ENCODE results near the gene MPZL3. TPM values are rescaled to one million over a fixed set of nuclear protein-coding genes. Genes with fewer than 3 reads are reported as not detected.

The MPZL3 gene
- total RNA-seq, 4 donors from 2014 or later = 6.9 to 15.3 (median 12.3) TPM

GRCh38 chr11:118219732-118220131, 32.4 kb downstream of the MPZL3 start:
- no peak for DNase-seq
- TF ChIP-seq POLR2A (IDR thresholded peaks at IDR 0.05) (no peak), CTCF (IDR thresholded peaks at IDR 0.05) (no peak)
- Histone ChIP-seq H3K27me3 (no peaks in the 10 kb centered on the region), H3K4me3 (replicated peaks in 1 of 3) (no peak overlapping the region), H3K27ac (no peak overlapping the region), H3K36me3 (no peaks in the 10 kb centered on the region), H3K9me3 (no peaks in the 10 kb centered on the region), H3K4me1 (peaks cover 0 to 7% of the 10 kb centered on the region in 2 donors)
- intact Hi-C loops (cut with DNase I) = no loop called here
- WGBS, 2 donors = 59 to 65% methylated on average over 1 of the region's 1 CpG

- Histone ChIP-seq H3K4me1 (peaks cover 0 to 7% of the 10 kb centered on the region in 2 donors), H3K9me3 (no peaks in the 10 kb centered on the region), H3K36me3 (no peaks in the 10 kb centered on the region), H3K27me3 (no peaks in the 10 kb centered on the region), H3K27ac (no peak overlapping the region), H3K4me3 (replicated peaks in 1 of 3) (no peak overlapping the region)
- TF ChIP-seq POLR2A (IDR thresholded peaks at IDR 0.05) = no peak
- no peak for TF ChIP-seq CTCF (IDR thresholded peaks at IDR 0.05)
- no peak for DNase-seq
- intact Hi-C loops (cut with DNase I) = no loop called here
Observed at GRCh38 chr11:118219244-118219643, 32.9 kb downstream of the MPZL3 start.

- no peak overlapping the region for H3K4me3 ChIP-seq (replicated peaks in 1 of 3)
- no peaks in the 10 kb centered on the region for H3K36me3 ChIP-seq
- peaks cover 0 to 7% of the 10 kb centered on the region in 2 donors for H3K4me1 ChIP-seq
- 84 to 96% methylated on average over 3 of the region's 3 CpGs for WGBS, 2 donors
- no peak for DNase-seq
- no peaks in the 10 kb centered on the region for H3K27me3 ChIP-seq
- no peaks in the 10 kb centered on the region for H3K9me3 ChIP-seq
- no peak overlapping the region for H3K27ac ChIP-seq
- intact Hi-C loops (cut with DNase I) = no loop called here
- TF ChIP-seq CTCF (IDR thresholded peaks at IDR 0.05) = no peak
- no peak for TF ChIP-seq POLR2A (IDR thresholded peaks at IDR 0.05)
Observed at GRCh38 chr11:118217575-118217974, 34.6 kb downstream of the MPZL3 start.

GRCh38 chr11:118216621-118217481, 35.3 kb downstream of the MPZL3 start:
- TF ChIP-seq POLR2A (IDR thresholded peaks at IDR 0.05) (no peak), CTCF (IDR thresholded peaks at IDR 0.05) (no peak)
- DNase-seq = no peak
- H3K4me1 ChIP-seq = peaks cover 0 to 7% of the 10 kb centered on the region in 2 donors

GRCh38 chr11:118215765-118216164, 36.4 kb downstream of the MPZL3 start:
- 93 to 97% methylated on average over 7 of the region's 7 CpGs for WGBS, 2 donors
- intact Hi-C loops (cut with DNase I) = no loop called here
- no peak overlapping the region for H3K4me3 ChIP-seq (replicated peaks in 1 of 3)
- peaks cover 0 to 12% of the 10 kb centered on the region in 2 donors for H3K4me1 ChIP-seq
- no peak for DNase-seq
- no peaks in the 10 kb centered on the region for H3K27me3 ChIP-seq
- H3K9me3 ChIP-seq = no peaks in the 10 kb centered on the region
- no peaks in the 10 kb centered on the region for H3K36me3 ChIP-seq
- TF ChIP-seq CTCF (IDR thresholded peaks at IDR 0.05) = no peak
- TF ChIP-seq POLR2A (IDR thresholded peaks at IDR 0.05) = no peak
- no peak overlapping the region for H3K27ac ChIP-seq

More at GRCh38 chr11:118216621-118217481, 35.3 kb downstream of the MPZL3 start:
- WGBS, 2 donors = 76% methylated on average over 11 of the region's 11 CpGs
- no peak overlapping the region for H3K4me3 ChIP-seq (replicated peaks in 1 of 3)
- intact Hi-C loops (cut with DNase I) = no loop called here
- H3K27me3 ChIP-seq = no peaks in the 10 kb centered on the region
- no peaks in the 10 kb centered on the region for H3K9me3 ChIP-seq
- H3K36me3 ChIP-seq = no peaks in the 10 kb centered on the region
- H3K27ac ChIP-seq = peak overlapping the region in 1 of 3 donors; percentile 31
